Right lobe of liver (tissue), 6 donors: ENCODE measurements around the gene OR4K2. TPM values are rescaled to one million over a fixed set of nuclear protein-coding genes. Genes with fewer than 3 reads are reported as not detected.

Source experiments
- ATAC-seq, 4 donors: fragments of 200-7000 bp; cut with Tn5 transposase; one replicate each; pipeline ENCODE4 v1.9.1; 2020; ENCODE audit warnings: mild to moderate bottlenecking in 4 of 4, moderate library complexity in 4 of 4
- DNase-seq, 3 donors: peaks; one replicate each; pipeline ENCODE4 v3.0.0-alpha.2; 2020
- H3K27ac ChIP-seq, 3 donors: fragments of 200-600 bp; one replicate each; pipeline ENCODE4 v1.8.0; 2022
- H3K27me3 ChIP-seq, 2 donors: fragments of 200-600 bp; one replicate each; pipeline ENCODE4 v1.8.0; 2022
- H3K36me3 ChIP-seq, 4 donors: fragments of 200-600 bp; sonication (generic) in 1 of 4; one replicate each; pipeline versions ENCODE4 v1.5.1 to v1.8.0; 2017 to 2022; ENCODE audit warnings: control low read depth in 1 of 4
- H3K4me1 ChIP-seq, 4 donors: fragments of 200-600 bp; sonication (generic) in 1 of 4; one replicate each; pipeline versions ENCODE4 v1.5.1 to v1.8.0; 2017 to 2022; ENCODE audit warnings: control low read depth in 1 of 4
- H3K4me3 ChIP-seq, 3 donors: fragments of 200-600 bp; one replicate each; pipeline ENCODE4 v1.8.0; 2022
- H3K9me3 ChIP-seq, 4 donors: fragments of 200-600 bp; sonication (generic) in 1 of 4; one replicate each; pipeline versions ENCODE4 v1.5.1 to v1.8.0; 2017 to 2022; ENCODE audit warnings: control low read depth in 1 of 4
- POLR2A ChIP-seq: fragments of 450-650 bp; IDR thresholded peaks from one replicate; pipeline ENCODE4 v1.6.1; 2017; ENCODE audit warnings: antibody characterized with exemption, mild to moderate bottlenecking
- WGBS: methylation state at CpG from one replicate; pipeline ENCODE4 v1.1.6; 2018; ENCODE audit warnings: low coverage, low lambda C conversion rate; ENCODE audit not compliant: insufficient coverage; ENCODE audit errors: missing lambda C conversion rate; 5-methylcytosine and 5-hydroxymethylcytosine counted together
- intact Hi-C, 2 donors: fragments of 100-400 bp; cut with DNase I; formaldehyde crosslinking; loops; one replicate each; pipeline versions ENCODE4 v1.11.2 to v1.14.1; 2022
- total RNA-seq, 6 experiments: library from RNA; depleted of rRNA in 2 of 6; stranded (reverse); fragments of >200 nt in 2 of 6; fragmentation: NEBNext Ultra II Directional in 3 of 6; extraction: Animal tissue kit (Norgen Biotek cat#: 25700) in 3 of 6; gene quantifications; one replicate each; pipeline versions ENCODE4 v1.1.0 to v1.2.4, GENCODE V29; 2016 to 2023
- TF ChIP-seq, protein P1 (sequence below), 4 donors: fragments of 200-600 bp in 3 of 4; fragments of 450-650 bp in 1 of 4; IDR thresholded peaks; one replicate each; pipeline versions ENCODE4 v1.5.1 to v1.8.0; 2016 to 2022; ENCODE audit warnings: antibody characterized with exemption in 4 of 4, mild to moderate bottlenecking in 2 of 4
- donor health status: DM: no; HTN: yes; CAD: no.
- donor health status: DM: no; HTN: no; CAD: no.
- donor health status: DM: no; HTN: no; CAD: no.
- donor health status: DM: no; HTN: yes; CAD: no.
- donor health status: DM: no; HTN: yes; CAD: no.

Gene OR4K2
- total RNA-seq, 6 experiments from 2014 or later, result not detected

DNA sequence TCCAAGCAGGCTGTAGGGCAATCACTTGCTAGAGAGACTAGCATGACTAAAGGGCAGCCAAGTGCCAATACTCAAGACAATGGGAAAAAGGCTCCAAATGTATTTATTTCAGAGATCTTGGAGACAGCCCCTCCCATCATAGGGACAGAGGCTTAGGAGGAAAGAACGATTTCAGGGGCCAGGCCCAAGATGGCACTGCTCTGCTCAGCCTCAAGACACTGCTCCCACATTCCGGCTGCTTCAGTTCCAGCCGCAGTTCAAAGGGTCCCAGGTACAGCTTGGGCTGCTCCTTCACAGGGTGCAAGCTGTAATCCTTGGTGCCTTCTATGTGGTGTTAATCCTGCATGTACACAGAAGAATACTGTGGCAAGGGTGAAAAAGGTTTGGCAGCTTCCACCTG lies 26.1 kb downstream of the OR4K2 start:
- Histone ChIP-seq H3K27me3 (no peaks in the 10 kb centered on the region), H3K4me1 (no peaks in the 10 kb centered on the region), H3K4me3 (no peak overlapping the region), H3K36me3 (no peaks in the 10 kb centered on the region), H3K9me3 (peaks cover 0 to 6% (median 2%) of the 10 kb centered on the region in 4 donors), H3K27ac (no peak overlapping the region)
- no peak for DNase-seq
- TF ChIP-seq, protein P1, sequence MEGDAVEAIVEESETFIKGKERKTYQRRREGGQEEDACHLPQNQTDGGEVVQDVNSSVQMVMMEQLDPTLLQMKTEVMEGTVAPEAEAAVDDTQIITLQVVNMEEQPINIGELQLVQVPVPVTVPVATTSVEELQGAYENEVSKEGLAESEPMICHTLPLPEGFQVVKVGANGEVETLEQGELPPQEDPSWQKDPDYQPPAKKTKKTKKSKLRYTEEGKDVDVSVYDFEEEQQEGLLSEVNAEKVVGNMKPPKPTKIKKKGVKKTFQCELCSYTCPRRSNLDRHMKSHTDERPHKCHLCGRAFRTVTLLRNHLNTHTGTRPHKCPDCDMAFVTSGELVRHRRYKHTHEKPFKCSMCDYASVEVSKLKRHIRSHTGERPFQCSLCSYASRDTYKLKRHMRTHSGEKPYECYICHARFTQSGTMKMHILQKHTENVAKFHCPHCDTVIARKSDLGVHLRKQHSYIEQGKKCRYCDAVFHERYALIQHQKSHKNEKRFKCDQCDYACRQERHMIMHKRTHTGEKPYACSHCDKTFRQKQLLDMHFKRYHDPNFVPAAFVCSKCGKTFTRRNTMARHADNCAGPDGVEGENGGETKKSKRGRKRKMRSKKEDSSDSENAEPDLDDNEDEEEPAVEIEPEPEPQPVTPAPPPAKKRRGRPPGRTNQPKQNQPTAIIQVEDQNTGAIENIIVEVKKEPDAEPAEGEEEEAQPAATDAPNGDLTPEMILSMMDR (IDR thresholded peaks at IDR 0.05), result no peak
- TF ChIP-seq POLR2A, result no peak
- WGBS, result 20% methylated on average over 1 of the region's 3 CpGs
- intact Hi-C loops, result no loop called here
- ATAC-seq, result peak in 2 of 4 donors; percentile 28 to 35

DNA sequence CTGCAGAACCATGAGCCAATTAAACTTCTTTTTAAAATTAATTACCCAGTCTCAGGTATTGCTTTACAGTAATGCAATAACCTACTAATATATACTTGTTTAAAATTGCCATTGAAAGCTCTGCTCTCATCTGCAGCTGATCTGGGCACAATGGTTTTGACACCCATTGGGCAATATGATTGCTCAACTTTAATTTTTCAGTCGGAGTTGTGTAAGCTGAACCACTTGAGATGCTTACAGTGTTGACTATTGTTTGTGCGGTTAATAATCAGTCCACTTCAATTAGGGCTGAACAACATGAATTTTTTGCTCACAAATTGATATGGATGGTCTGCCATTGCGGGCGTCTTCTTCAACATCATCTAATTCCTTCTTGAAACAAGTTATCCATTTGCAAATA lies 27.5 kb downstream of the OR4K2 start:
- no peak for TF ChIP-seq POLR2A
- TF ChIP-seq, protein P1 (IDR thresholded peaks at IDR 0.05), result no peak
- intact Hi-C loops, result no loop called here
- Histone ChIP-seq H3K27me3 (no peaks in the 10 kb centered on the region), H3K27ac (no peak overlapping the region), H3K9me3 (no peaks in the 10 kb centered on the region), H3K4me1 (no peaks in the 10 kb centered on the region), H3K36me3 (no peaks in the 10 kb centered on the region), H3K4me3 (no peak overlapping the region)
- WGBS, result 52% methylated on average over 4 of the region's 4 CpGs
- DNase-seq, result no peak
- ATAC-seq, result no peak

DNA sequence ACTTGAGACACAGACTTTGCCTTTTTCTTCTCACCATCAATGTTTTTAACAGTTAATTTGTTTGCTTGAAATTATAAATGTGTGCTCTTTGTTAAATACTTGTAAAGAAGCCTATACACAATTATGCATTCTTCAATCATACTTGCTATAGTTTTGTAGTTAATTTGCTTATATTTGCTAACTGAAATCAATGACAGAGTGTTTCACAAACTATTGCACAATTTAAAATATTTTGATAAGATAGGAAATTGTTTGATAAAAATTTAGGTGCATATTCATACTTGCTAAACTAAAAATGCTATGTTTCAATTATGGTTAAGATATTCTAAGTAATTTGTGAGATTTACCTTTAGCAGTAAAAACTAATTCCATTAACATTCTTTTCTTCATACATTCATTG lies 31.7 kb downstream of the OR4K2 start:
- Histone ChIP-seq H3K27me3 (no peaks in the 10 kb centered on the region), H3K4me3 (no peak overlapping the region), H3K36me3 (no peaks in the 10 kb centered on the region), H3K4me1 (no peaks in the 10 kb centered on the region), H3K27ac (no peak overlapping the region), H3K9me3 (no peaks in the 10 kb centered on the region)
- DNase-seq (no peak), ATAC-seq (no peak)
- TF ChIP-seq, protein P1 (IDR thresholded peaks at IDR 0.05), result no peak
- TF ChIP-seq POLR2A, result no peak
- intact Hi-C loops, result no loop called here

- Histone ChIP-seq H3K36me3 (no peaks in the 10 kb centered on the region), H3K4me3 (no peak overlapping the region), H3K9me3 (no peaks in the 10 kb centered on the region), H3K4me1 (no peaks in the 10 kb centered on the region), H3K27ac (no peak overlapping the region), H3K27me3 (no peaks in the 10 kb centered on the region)
- ATAC-seq, result no peak
- intact Hi-C loops, result no loop called here
- 38% methylated on average over 2 of the region's 3 CpGs for WGBS
- TF ChIP-seq POLR2A, result no peak
- TF ChIP-seq, protein P1 (IDR thresholded peaks at IDR 0.05), result no peak
- no peak for DNase-seq
Observed at GRCh38 chr14:19911114-19911513, 36.2 kb downstream of the OR4K2 start.

DNA sequence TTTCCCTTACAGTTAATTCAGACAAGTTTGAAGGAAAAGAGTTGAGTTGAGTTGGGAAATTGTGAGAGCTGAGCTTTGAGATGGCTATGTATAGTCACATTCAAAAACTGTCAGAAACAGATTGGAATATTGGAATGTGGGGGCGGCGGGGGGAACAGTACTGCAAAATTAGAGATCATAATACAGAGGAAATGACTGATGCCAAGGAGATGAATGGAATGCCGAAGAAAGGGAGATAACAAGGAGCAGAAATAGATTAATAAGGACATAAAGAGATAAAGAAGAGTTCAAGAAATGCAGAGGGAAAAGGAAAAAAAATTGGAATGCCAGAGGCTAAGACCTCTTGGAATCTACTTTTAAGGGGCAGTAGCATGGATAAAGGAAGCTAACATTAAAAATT lies 42.3 kb downstream of the OR4K2 start:
- TF ChIP-seq, protein P1 (IDR thresholded peaks at IDR 0.05), result no peak
- no peak for TF ChIP-seq POLR2A
- H3K36me3 ChIP-seq, result no peaks in the 10 kb centered on the region

More for the DNA sequence above, 42.3 kb downstream of the OR4K2 start:
- no peak for ATAC-seq
- DNase-seq, result no peak
- H3K4me3 ChIP-seq, result no peak overlapping the region
- no peak overlapping the region for H3K27ac ChIP-seq
- H3K27me3 ChIP-seq, result no peaks in the 10 kb centered on the region
- WGBS, result 45% methylated on average over 3 of the region's 3 CpGs
- no peaks in the 10 kb centered on the region for H3K4me1 ChIP-seq
- intact Hi-C loops, result no loop called here
- H3K9me3 ChIP-seq, result no peaks in the 10 kb centered on the region
